Neural progenitor cell (in vitro differentiated cells): ENCODE measurements around the gene TXNRD3. TPM values are rescaled to one million over a fixed set of nuclear protein-coding genes. Genes with fewer than 3 reads are reported as not detected.

Experiments
- DNase-seq: peaks from one replicate; pipeline ENCODE4 v3.0.0-alpha.2; 2016; ENCODE audit warnings: low spot score
- H2AFZ ChIP-seq: fragments of 200-600 bp; sonication (generic); replicated peaks from 2 replicates; pipeline ENCODE4 v1.6.1; 2016; ENCODE audit warnings: antibody characterized with exemption
- H3F3A ChIP-seq: fragments of 200-600 bp; sonication (generic); 2 replicates; pipeline ENCODE4 v1.6.1; 2016; ENCODE audit warnings: antibody characterized with exemption, low read depth
- H3K27ac ChIP-seq: fragments of 200-600 bp; sonication (generic); 2 replicates; pipeline ENCODE4 v1.5.1; 2016; ENCODE audit warnings: mild to moderate bottlenecking
- H3K27me3 ChIP-seq: fragments of 200-600 bp; sonication (generic); 2 replicates; pipeline ENCODE4 v1.6.1; 2016; ENCODE audit warnings: mild to moderate bottlenecking, moderate library complexity
- H3K36me3 ChIP-seq: fragments of 200-600 bp; sonication (generic); 2 replicates; pipeline ENCODE4 v1.5.1; 2016
- H3K4me1 ChIP-seq: fragments of 200-600 bp; sonication (generic); 2 replicates; pipeline ENCODE4 v1.6.1; 2016; ENCODE audit warnings: mixed run types
- H3K4me2 ChIP-seq: fragments of 200-600 bp; sonication (generic); 2 replicates; pipeline ENCODE4 v1.6.1; 2016
- H3K4me3 ChIP-seq: fragments of 200-600 bp; sonication (generic); 2 replicates; pipeline ENCODE4 v1.5.1; 2016
- H3K79me2 ChIP-seq: fragments of 200-600 bp; sonication (generic); 2 replicates; pipeline ENCODE4 v1.6.1; 2016; ENCODE audit warnings: low read depth
- H3K9ac ChIP-seq: fragments of 200-600 bp; sonication (generic); 2 replicates; pipeline ENCODE4 v1.6.1; 2016
- H3K9me3 ChIP-seq: fragments of 200-600 bp; sonication (generic); 2 replicates; pipeline ENCODE4 v1.5.1; 2016; ENCODE audit warnings: low read depth
- H4K20me1 ChIP-seq: fragments of 200-600 bp; sonication (generic); 2 replicates; pipeline ENCODE4 v1.6.1; 2016; ENCODE audit warnings: low read depth
- H3K27ac Mint-ChIP-seq: 3 replicates; pipeline ENCODE4 v1.8.0; 2021; ENCODE audit warnings: mixed read lengths
- H3K27me3 Mint-ChIP-seq: 2 replicates; pipeline ENCODE4 v1.8.0; 2022; ENCODE audit warnings: low read depth, mild to moderate bottlenecking, inconsistent platforms, moderate library complexity, mixed read lengths; ENCODE audit not compliant: insufficient read depth
- H3K36me3 Mint-ChIP-seq: 3 replicates; pipeline ENCODE4 v1.8.0; 2021; ENCODE audit warnings: mixed read lengths
- H3K4me1 Mint-ChIP-seq: 3 replicates; pipeline ENCODE4 v1.8.0; 2021; ENCODE audit warnings: mixed read lengths
- H3K4me3 Mint-ChIP-seq: 3 replicates; pipeline ENCODE4 v1.8.0; 2021; ENCODE audit warnings: mild to moderate bottlenecking, moderate library complexity, mixed read lengths
- H3K9me3 Mint-ChIP-seq: 3 replicates; pipeline ENCODE4 v1.8.0; 2020; ENCODE audit warnings: mixed read lengths
- CTCF ChIP-seq: fragments of 200-600 bp; sonication (generic); IDR thresholded peaks from 2 replicates; pipeline ENCODE4 v1.5.1; 2017; ENCODE audit warnings: antibody characterized with exemption, mild to moderate bottlenecking
- EZH2 ChIP-seq: fragments of 200-600 bp; sonication (generic); IDR thresholded peaks from 2 replicates; pipeline ENCODE4 v1.6.1; 2017; ENCODE audit warnings: antibody characterized with exemption, mild to moderate bottlenecking, moderate library complexity
- EZH2phosphoT487 ChIP-seq: fragments of 200-600 bp; sonication (generic); IDR thresholded peaks from 2 replicates; pipeline ENCODE4 v1.6.1; 2017; ENCODE audit warnings: antibody characterized with exemption
- total RNA-seq: library from RNA; depleted of rRNA; stranded (reverse); fragments of >200 nt; gene quantifications from 2 replicates; pipeline ENCODE4 v1.2.3, GENCODE V29; 2015; ENCODE audit warnings: low replicate concordance

Gene TXNRD3
- total RNA-seq, 1 donor from 2014 or later = 10.3 TPM

GRCh38 chr3:126672741-126673140, 17.8 kb upstream of the TXNRD3 start:
- Histone ChIP-seq H3K4me2 (no peak overlapping the region), H4K20me1 (no peaks in the 10 kb centered on the region), H3F3A (no peaks in the 10 kb centered on the region), H3K27ac (no peak overlapping the region), H3K4me3 (no peak overlapping the region), H3K36me3 (no peaks in the 10 kb centered on the region), H3K4me1 (no peaks in the 10 kb centered on the region), H3K27me3 (peaks cover 22% of the 10 kb centered on the region), H3K9me3 (peaks cover 7% of the 10 kb centered on the region), H3K79me2 (no peaks in the 10 kb centered on the region), H2AFZ (no peak overlapping the region), H3K9ac (no peak overlapping the region)
- DNase-seq = no peak
- Mint-ChIP-seq H3K27ac (no peak overlapping the region), H3K36me3 (no peaks in the 10 kb centered on the region), H3K27me3 (peaks cover 2% of the 10 kb centered on the region), H3K4me3 (no peak overlapping the region), H3K9me3 (peaks cover 7% of the 10 kb centered on the region), H3K4me1 (no peaks in the 10 kb centered on the region)
- TF ChIP-seq CTCF = no peak
- no peak for TF ChIP-seq EZH2
- no peak for TF ChIP-seq EZH2phosphoT487

GRCh38 chr3:126672340-126672739, 17.4 kb upstream of the TXNRD3 start:
- no peak for DNase-seq
- Histone ChIP-seq H3K27ac (no peak overlapping the region), H3K4me3 (no peak overlapping the region), H3K27me3 (peaks cover 22% of the 10 kb centered on the region), H3K79me2 (no peaks in the 10 kb centered on the region), H3K4me1 (no peaks in the 10 kb centered on the region), H3F3A (no peaks in the 10 kb centered on the region), H2AFZ (no peak overlapping the region), H4K20me1 (no peaks in the 10 kb centered on the region), H3K36me3 (no peaks in the 10 kb centered on the region), H3K9ac (no peak overlapping the region), H3K9me3 (peaks cover 7% of the 10 kb centered on the region), H3K4me2 (no peak overlapping the region)
- Mint-ChIP-seq H3K36me3 (no peaks in the 10 kb centered on the region), H3K4me1 (no peaks in the 10 kb centered on the region), H3K9me3 (peaks cover 7% of the 10 kb centered on the region), H3K27ac (no peak overlapping the region), H3K4me3 (no peak overlapping the region), H3K27me3 (peaks cover 1% of the 10 kb centered on the region)
- TF ChIP-seq EZH2phosphoT487 = no peak
- no peak for TF ChIP-seq EZH2
- no peak for TF ChIP-seq CTCF

- Histone ChIP-seq H2AFZ (no peak overlapping the region), H3K9me3 (peaks cover 7% of the 10 kb centered on the region), H3F3A (no peaks in the 10 kb centered on the region), H4K20me1 (no peaks in the 10 kb centered on the region), H3K9ac (no peak overlapping the region), H3K36me3 (no peaks in the 10 kb centered on the region), H3K27me3 (peaks cover 22% of the 10 kb centered on the region), H3K4me3 (no peak overlapping the region), H3K4me2 (no peak overlapping the region), H3K4me1 (no peaks in the 10 kb centered on the region), H3K79me2 (no peaks in the 10 kb centered on the region), H3K27ac (no peak overlapping the region)
- TF ChIP-seq CTCF (no peak), EZH2phosphoT487 (no peak), EZH2 (no peak)
- no peaks in the 10 kb centered on the region for H3K27me3 Mint-ChIP-seq
- peaks cover 7% of the 10 kb centered on the region for H3K9me3 Mint-ChIP-seq
- H3K4me1 Mint-ChIP-seq = no peaks in the 10 kb centered on the region
- no peak overlapping the region for H3K4me3 Mint-ChIP-seq
- no peak overlapping the region for H3K27ac Mint-ChIP-seq
- no peaks in the 10 kb centered on the region for H3K36me3 Mint-ChIP-seq
- no peak for DNase-seq
These were observed 16.6 kb upstream of the TXNRD3 start for GRCh38 chr3:126671521-126671920.
